GM06990 (cell line): Measurements from ENCODE around the gene PNPLA1.

Experiments used
- DNase-seq: peaks from one replicate; pipeline ENCODE4 v3.0.0-alpha.2; 2011; ENCODE audit not compliant: insufficient read length; ENCODE audit errors: extremely low read depth
- H3K27me3 ChIP-seq: replicated peaks from 2 replicates; pipeline ENCODE4 v1.6.0; 2011; ENCODE audit warnings: low read length; ENCODE audit not compliant: control insufficient read depth, insufficient read depth
- H3K36me3 ChIP-seq: 2 replicates; pipeline ENCODE4 v1.5.1; 2011; ENCODE audit warnings: low read length; ENCODE audit not compliant: control insufficient read depth, insufficient read depth
- H3K4me3 ChIP-seq: replicated peaks from 2 replicates; pipeline ENCODE4 v1.5.1; 2011; ENCODE audit warnings: low read depth, mild to moderate bottlenecking, control low read depth, low read length
- CTCF ChIP-seq: IDR thresholded peaks from 2 replicates; pipeline ENCODE4 v1.5.1; 2011; ENCODE audit warnings: low read length, control low read depth, mild to moderate bottlenecking, inconsistent platforms; ENCODE audit not compliant: insufficient read depth, poor library complexity, severe bottlenecking

The PNPLA1 gene

GRCh38 chr6:36312854-36313648, 43.2 kb downstream of the PNPLA1 start:
- no peak for TF ChIP-seq CTCF
- peak; percentile 40 for DNase-seq
- Histone ChIP-seq H3K4me3 (no peak overlapping the region), H3K36me3 (no peaks in the 10 kb centered on the region), H3K27me3 (no peaks in the 10 kb centered on the region)

- DNase-seq, result no peak
- Histone ChIP-seq H3K27me3 (no peaks in the 10 kb centered on the region), H3K36me3 (no peaks in the 10 kb centered on the region), H3K4me3 (no peak overlapping the region)
- no peak for TF ChIP-seq CTCF
These were observed 43.7 kb downstream of the PNPLA1 start for GRCh38 chr6:36313649-36313936.

- no peaks in the 10 kb centered on the region for H3K27me3 ChIP-seq
- DNase-seq, result no peak
- no peaks in the 10 kb centered on the region for H3K36me3 ChIP-seq
- no peak overlapping the region for H3K4me3 ChIP-seq
- TF ChIP-seq CTCF, result no peak
These were observed 44.6 kb downstream of the PNPLA1 start for GRCh38 chr6:36314221-36315014.

GRCh38 chr6:36315921-36316320, 46.1 kb downstream of the PNPLA1 start:
- no peak for TF ChIP-seq CTCF
- no peak for DNase-seq
- H3K36me3 ChIP-seq, result no peaks in the 10 kb centered on the region
- H3K27me3 ChIP-seq, result no peaks in the 10 kb centered on the region
- H3K4me3 ChIP-seq, result no peak overlapping the region

- Histone ChIP-seq H3K27me3 (no peaks in the 10 kb centered on the region; the same call in 1 of the 2 replicates), H3K36me3 (no peaks in the 10 kb centered on the region), H3K4me3 (no peak overlapping the region)
- TF ChIP-seq CTCF, result no peak
- no peak for DNase-seq
These were observed 47.8 kb downstream of the PNPLA1 start for GRCh38 chr6:36317623-36318022.
